Prostate gland (tissue), 2 donors: ENCODE data around the gene TMEM213.

Experiments used
- CTCF ChIP-seq, 4 experiments: fragments of 200-600 bp in 2 of 4; fragments of 450-650 bp in 2 of 4; sonication (generic) in 2 of 4; IDR thresholded peaks; 1 replicate in 3 of 4; 2 replicates in 1 of 4; pipeline ENCODE4 v1.5.1; 2016 to 2019; ENCODE audit warnings: antibody characterized with exemption in 4 of 4, mild to moderate bottlenecking in 2 of 4, moderate library complexity in 2 of 4
- POLR2A ChIP-seq: fragments of 450-650 bp; IDR thresholded peaks from one replicate; pipeline ENCODE4 v1.6.1; 2016; ENCODE audit warnings: antibody characterized with exemption, mild to moderate bottlenecking
- POLR2AphosphoS5 ChIP-seq: sonication (generic); formaldehyde crosslinking; IDR thresholded peaks from one replicate; pipeline ENCODE4 v1.6.1; 2017; ENCODE audit warnings: antibody characterized with exemption

- TF ChIP-seq CTCF (IDR thresholded peaks at IDR 0.05) (no peak), POLR2A (no peak), POLR2AphosphoS5 (no peak)
Measured at GRCh38 chr7:138756591-138757242, 41.1 kb upstream of the TMEM213 start.
